ENCODE measurements around the gene UTP14C. TPM values are rescaled to one million over a fixed set of nuclear protein-coding genes. Genes with fewer than 3 reads are reported as not detected.

UTP14C gene
- total and polyA plus RNA-seq, 2 of the 13 experiments (the other 11 are each of a cell fraction or from before 2014, with no cell fraction given), result 8.8 to 12.2 TPM

GRCh38 chr13:51997641-51998330 lies 26.7 kb upstream of the UTP14C start (continued):
- TF ChIP-seq HIC2 (CRISPR knock-in tag; IDR thresholded peaks at IDR 0.05; ENCODE audit: low read depth) (peak; percentile 52; the same call in 1 of the 2 replicates), LCORL (IDR thresholded peaks at IDR 0.05) (no peak), LCORL (CRISPR knock-in tag; IDR thresholded peaks at IDR 0.05) (peak; percentile 64; the same call in 1 of the 2 replicates), CCDC6 (CRISPR knock-in tag; IDR thresholded peaks at IDR 0.05) (peak; percentile 24; the same call in 1 of the 2 replicates), ZNF747 (CRISPR knock-in tag; IDR thresholded peaks at IDR 0.05; ENCODE audit: borderline replicate concordance) (peak; percentile 66; the same call in 1 of the 2 replicates), ZBTB38 (CRISPR knock-in tag; IDR thresholded peaks at IDR 0.05) (0 out of 2 replicates have a peak, but pooled peaks have one; percentile 35), POGZ (CRISPR knock-in tag; IDR thresholded peaks at IDR 0.05) (peak; percentile 73), ZNF263 (CRISPR knock-in tag; IDR thresholded peaks at IDR 0.05) (0 out of 2 replicates have a peak, but pooled peaks have one; percentile 27), RFXANK (CRISPR knock-in tag; IDR thresholded peaks at IDR 0.05) (peak; percentile 57; the same call in 1 of the 2 replicates), FOXA3 (CRISPR knock-in tag; IDR thresholded peaks at IDR 0.05) (peak; percentile 97), ZSCAN29 (CRISPR knock-in tag; conservative IDR thresholded peaks at IDR 0.05) (0 out of 2 replicates have a peak, but pooled peaks have one; percentile 9), ZNF609 (CRISPR knock-in tag; IDR thresholded peaks at IDR 0.05; ENCODE audit: borderline replicate concordance) (peak; percentile 64; the same call in 1 of the 2 replicates), RERE (CRISPR knock-in tag; IDR thresholded peaks at IDR 0.05; ENCODE audit: low read depth) (peak; percentile 71; the same call in 1 of the 2 replicates), CSRNP1 (CRISPR knock-in tag; IDR thresholded peaks at IDR 0.05) (0 out of 2 replicates have a peak, but pooled peaks have one; percentile 39), FOSL2 (CRISPR knock-in tag; IDR thresholded peaks at IDR 0.05) (peak; percentile 74)
